Endothelial cell of umbilical vein (primary cell): ENCODE data around the gene FAM174B. TPM values are rescaled to one million over a fixed set of nuclear protein-coding genes. Genes with fewer than 3 reads are reported as not detected.

Experiments used
- BruUV-seq: library from RNA; stranded (reverse); fragments of 400-500 nt; replicated peaks from 2 replicates; lab custom pipeline; 2021; lab: Mats Ljungman, UMichigan
- CTCF ChIA-PET: fragments of 300-600, 350-600 bp; sonication (Branson Sonifier 250); formaldehyde crosslinking; loops from one replicate; lab custom pipeline; 2021; ENCODE audit warnings: antibody characterized with exemption, inconsistent platforms; lab: Charles Lee
- POLR2A ChIA-PET: fragments of 300-600, 350-600 bp; sonication (Branson Sonifier 250); formaldehyde crosslinking; loops from one replicate; lab custom pipeline; 2021; ENCODE audit warnings: antibody characterized with exemption, inconsistent platforms; lab: Charles Lee
- DNase-seq: peaks from one replicate; pipeline ENCODE4 v3.0.0-alpha.2; 2011; ENCODE audit warnings: low read depth, low spot score
- FAIRE-seq: peaks from 2 replicates; lab custom pipeline; 2011; peaks lifted over from hg19 to GRCh38; lab: Jason Lieb, UNC
- H2AFZ ChIP-seq: 2 replicates; pipeline ENCODE4 v1.6.0; 2012; ENCODE audit warnings: low read depth, low read length, control low read depth, inconsistent platforms
- H3K27ac ChIP-seq: 2 replicates; pipeline ENCODE4 v1.5.1; 2011; ENCODE audit warnings: low read depth, mild to moderate bottlenecking, control low read depth, low read length, moderate library complexity; ENCODE audit not compliant: insufficient read depth
- H3K27me3 ChIP-seq, 2 experiments: 2 replicates each; pipeline versions ENCODE4 v1.6.0 to v1.6.1; 2011; ENCODE audit warnings: low read length in 2 of 2, mixed read lengths in 1 of 2; ENCODE audit not compliant: control insufficient read depth in 2 of 2, insufficient read depth in 2 of 2
- H3K36me3 ChIP-seq, 2 experiments: 2 replicates in 1 of 2; 3 replicates in 1 of 2; pipeline ENCODE4 v1.5.1; 2011; ENCODE audit warnings: low read length in 2 of 2, mild to moderate bottlenecking in 1 of 2, moderate library complexity in 1 of 2; ENCODE audit not compliant: control insufficient read depth in 2 of 2, insufficient read depth in 2 of 2; ENCODE audit errors: extremely low read depth in 1 of 2
- H3K4me1 ChIP-seq: 3 replicates; pipeline ENCODE4 v1.5.1; 2011; ENCODE audit warnings: mild to moderate bottlenecking, low read length; ENCODE audit not compliant: control insufficient read depth, insufficient read depth; ENCODE audit errors: extremely low read depth
- H3K4me2 ChIP-seq: 2 replicates; pipeline ENCODE4 v1.6.1; 2011; ENCODE audit warnings: low read length, control low read depth, mixed read lengths; ENCODE audit not compliant: insufficient read depth
- H3K4me3 ChIP-seq, 3 experiments: fragments of 200-600 bp in 1 of 3; sonication (generic), shearing (Covaris generic) in 1 of 3; replicated peaks in 1 of 3; 2 replicates each; pipeline ENCODE4 v1.5.1; 2011 to 2016; ENCODE audit warnings: control low read depth in 3 of 3, low read length in 3 of 3, mild to moderate bottlenecking in 2 of 3, inconsistent platforms in 1 of 3, low read depth in 1 of 3, moderate library complexity in 1 of 3; ENCODE audit not compliant: insufficient read depth in 1 of 3
- H3K79me2 ChIP-seq: 2 replicates; pipeline ENCODE4 v1.6.0; 2012; ENCODE audit warnings: low read length, inconsistent platforms; ENCODE audit not compliant: control insufficient read depth, insufficient read depth
- H3K9ac ChIP-seq: replicated peaks from 2 replicates; pipeline ENCODE3; 2011; ENCODE audit warnings: low read length, control low read depth; ENCODE audit not compliant: insufficient read depth; ENCODE audit errors: extremely low read depth
- H3K9me1 ChIP-seq: replicated peaks from 3 replicates; pipeline ENCODE4 v1.6.0; 2011; ENCODE audit warnings: mild to moderate bottlenecking, low read length; ENCODE audit not compliant: control insufficient read depth, insufficient read depth; ENCODE audit errors: extremely low read depth
- H3K9me3 ChIP-seq: replicated peaks from 2 replicates; pipeline ENCODE4 v1.5.1; 2012; ENCODE audit warnings: low read length, inconsistent platforms; ENCODE audit not compliant: control insufficient read depth, insufficient read depth
- H4K20me1 ChIP-seq: replicated peaks from 2 replicates; pipeline ENCODE3; 2011; ENCODE audit warnings: mild to moderate bottlenecking, low read length; ENCODE audit not compliant: control insufficient read depth, insufficient read depth; ENCODE audit errors: extremely low read depth
- EZH2 ChIP-seq: IDR thresholded peaks from 2 replicates; pipeline ENCODE4 v1.6.1; 2012; ENCODE audit warnings: borderline replicate concordance, low read depth, mild to moderate bottlenecking, moderate library complexity, low read length, inconsistent platforms; ENCODE audit not compliant: severe bottlenecking
- FOS ChIP-seq: IDR thresholded peaks from 2 replicates; pipeline ENCODE4 v1.6.1; 2011; ENCODE audit warnings: mild to moderate bottlenecking, low read length, moderate library complexity, borderline replicate concordance; ENCODE audit not compliant: insufficient read depth
- GATA2 ChIP-seq: IDR thresholded peaks from 2 replicates; pipeline ENCODE4 v1.7.0; 2011; ENCODE audit warnings: low read depth, mild to moderate bottlenecking, moderate library complexity, mixed read lengths, low read length; ENCODE audit not compliant: insufficient read length, insufficient read depth
- JUN ChIP-seq: IDR thresholded peaks from 2 replicates; pipeline ENCODE4 v1.6.1; 2011; ENCODE audit warnings: borderline replicate concordance, low read depth; ENCODE audit not compliant: insufficient read length, insufficient read depth
- MYC ChIP-seq: IDR thresholded peaks from one replicate; pipeline ENCODE4 v1.6.1; 2011; ENCODE audit warnings: mild to moderate bottlenecking, low read depth, low read length
- POLR2A ChIP-seq: IDR thresholded peaks from 2 replicates; pipeline ENCODE4 v1.6.1; 2012; ENCODE audit warnings: low read depth, mild to moderate bottlenecking, control low read depth, low read length
- POLR2AphosphoS5 ChIP-seq: IDR thresholded peaks from 2 replicates; pipeline ENCODE4 v1.6.1; 2012; ENCODE audit warnings: low read depth, mild to moderate bottlenecking, control low read depth, low read length, moderate library complexity; ENCODE audit not compliant: insufficient read depth
- dilution Hi-C: fragments of 300-500 bp; cut with MboI; formaldehyde crosslinking; loops from one replicate; pipeline ENCODE4 v1.15.0; 2019; ENCODE audit warnings: low sequenced_read_pairs; ENCODE audit not compliant: extremely low pct_ligation_motif_present
- intact Hi-C: fragments of 100-400 bp; cut with micrococcal nuclease; formaldehyde crosslinking; loops from one replicate; pipeline ENCODE4 v1.10.0; 2022
- polyA plus RNA-seq, 4 experiments: library from polyadenylated mRNA; depleted of rRNA in 3 of 4; stranded (reverse) in 3 of 4; unstranded in 1 of 4; fragments of >200 nt; gene quantifications; 2 replicates each; pipeline versions ENCODE4 v1.2.1 to v1.2.3, GENCODE V29; 2011 to 2012; ENCODE audit warnings: missing spikeins in 1 of 4
- total RNA-seq: library from RNA; stranded (reverse); gene quantifications from 2 replicates; pipeline ENCODE4 v1.2.3, GENCODE V29; 2021
- TF ChIP-seq, protein P1 (sequence below): IDR thresholded peaks from 2 replicates; pipeline ENCODE4 v1.6.1; 2011; ENCODE audit not compliant: insufficient read depth, insufficient read length
- TF ChIP-seq, protein P2 (sequence below), 2 donors: IDR thresholded peaks; 1 replicate in 1 of 2; 2 replicates in 1 of 2; pipeline ENCODE4 v1.5.1; 2011; ENCODE audit warnings: low read length in 2 of 2, mild to moderate bottlenecking in 2 of 2, moderate library complexity in 2 of 2, control low read depth in 1 of 2, inconsistent platforms in 1 of 2, low read depth in 1 of 2; ENCODE audit not compliant: insufficient read depth in 1 of 2; ENCODE audit errors: extremely low read depth in 1 of 2

Gene FAM174B
- total and polyA plus RNA-seq, 2 donors (not counting 3 experiments of a cell fraction or from before 2014, with no cell fraction given), result 25.9 to 30.2 TPM

DNA sequence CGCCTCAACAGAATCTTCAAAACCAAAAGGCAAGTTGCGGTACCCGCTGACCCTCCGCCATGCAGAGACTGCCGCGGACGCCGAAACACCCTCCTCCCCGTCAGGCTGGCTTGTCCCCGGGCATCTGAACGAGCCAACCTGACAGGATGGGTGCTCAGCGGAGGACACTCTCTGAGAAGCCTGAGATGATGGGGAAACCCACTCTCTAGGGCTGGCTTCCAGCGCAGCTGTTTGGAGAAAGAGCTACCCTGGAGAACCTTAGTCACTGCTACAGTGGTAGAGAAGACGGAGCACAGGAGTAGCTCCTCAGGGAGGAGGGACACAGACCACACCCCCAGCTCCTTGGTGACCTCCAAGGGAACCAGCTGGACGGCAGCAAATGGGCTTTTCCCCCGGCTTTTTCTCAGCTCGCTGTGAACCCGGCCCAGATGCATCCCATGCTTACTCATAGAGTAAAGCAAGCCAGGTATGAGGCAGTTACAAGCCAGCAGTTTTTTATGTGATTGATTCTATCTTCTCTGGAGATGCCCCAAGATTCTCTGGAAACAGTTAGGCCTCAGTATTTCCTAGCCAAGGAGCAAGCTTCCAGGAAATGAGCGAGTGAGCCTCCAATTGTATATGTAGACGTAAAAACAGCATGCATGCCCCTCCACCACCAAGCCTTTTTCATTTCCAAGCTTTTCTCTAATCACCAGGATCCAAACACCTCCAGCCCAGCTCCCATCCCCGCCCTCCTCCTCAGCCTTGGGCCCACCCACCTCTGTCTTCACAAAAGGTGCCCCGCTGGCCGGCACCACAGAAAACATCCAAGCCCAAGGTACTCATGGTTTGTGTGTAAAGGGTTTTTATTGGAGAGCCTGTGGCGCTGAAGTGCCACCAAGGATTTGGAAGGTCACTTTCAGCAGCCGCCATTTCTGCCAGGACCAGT lies 38.7 kb downstream of the FAM174B start:
- peaks cover 29% of the 10 kb centered on the region for H3K4me1 ChIP-seq
- FAIRE-seq (no peak), DNase-seq (peak; percentile 84)
- H3K27ac ChIP-seq, result peak overlapping the region; percentile 72
- H2AFZ ChIP-seq, result no peak overlapping the region
- H3K79me2 ChIP-seq, result peaks cover 12% of the 10 kb centered on the region
- ChIA-PET CTCF (interaction anchor here (0.6 to 6.1 kb wide), 12 partner anchors 9 to 520 kb away, joined by 3 to 39 read pairs (median 4); no protein-coding TSS in a partner anchor), POLR2A (interaction anchor here (0.7 to 1.4 kb wide), 2 partner anchors 8 to 92 kb away, joined by 3 to 8 read pairs; no protein-coding TSS in a partner anchor)
- no peaks in the 10 kb centered on the region for H3K9me3 ChIP-seq
- H3K27me3 ChIP-seq, result no peaks in the 10 kb centered on the region
- dilution Hi-C loops, result no loop called here
- no TSS peak for BruUV-seq
- intact Hi-C loops, result loop anchor here (1.0 to 10.0 kb wide), 7 partner anchors 8 to 522 kb away; no protein-coding TSS in a partner anchor
- peak overlapping the region; percentile 26 for H3K4me2 ChIP-seq
- no peaks in the 10 kb centered on the region for H3K9me1 ChIP-seq
- H3K9ac ChIP-seq, result peak overlapping the region; percentile 42
- peaks cover 0 to 2% of the 10 kb centered on the region in 2 experiments for H3K36me3 ChIP-seq
- H3K4me3 ChIP-seq, result no peak overlapping the region
- TF ChIP-seq POLR2AphosphoS5 (no peak), EZH2 (no peak), GATA2 (no peak), MYC (no peak), POLR2A (no peak), FOS (no peak), JUN (no peak)
- TF ChIP-seq, protein P1, sequence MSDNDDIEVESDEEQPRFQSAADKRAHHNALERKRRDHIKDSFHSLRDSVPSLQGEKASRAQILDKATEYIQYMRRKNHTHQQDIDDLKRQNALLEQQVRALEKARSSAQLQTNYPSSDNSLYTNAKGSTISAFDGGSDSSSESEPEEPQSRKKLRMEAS, result no peak
- TF ChIP-seq, protein P2, sequence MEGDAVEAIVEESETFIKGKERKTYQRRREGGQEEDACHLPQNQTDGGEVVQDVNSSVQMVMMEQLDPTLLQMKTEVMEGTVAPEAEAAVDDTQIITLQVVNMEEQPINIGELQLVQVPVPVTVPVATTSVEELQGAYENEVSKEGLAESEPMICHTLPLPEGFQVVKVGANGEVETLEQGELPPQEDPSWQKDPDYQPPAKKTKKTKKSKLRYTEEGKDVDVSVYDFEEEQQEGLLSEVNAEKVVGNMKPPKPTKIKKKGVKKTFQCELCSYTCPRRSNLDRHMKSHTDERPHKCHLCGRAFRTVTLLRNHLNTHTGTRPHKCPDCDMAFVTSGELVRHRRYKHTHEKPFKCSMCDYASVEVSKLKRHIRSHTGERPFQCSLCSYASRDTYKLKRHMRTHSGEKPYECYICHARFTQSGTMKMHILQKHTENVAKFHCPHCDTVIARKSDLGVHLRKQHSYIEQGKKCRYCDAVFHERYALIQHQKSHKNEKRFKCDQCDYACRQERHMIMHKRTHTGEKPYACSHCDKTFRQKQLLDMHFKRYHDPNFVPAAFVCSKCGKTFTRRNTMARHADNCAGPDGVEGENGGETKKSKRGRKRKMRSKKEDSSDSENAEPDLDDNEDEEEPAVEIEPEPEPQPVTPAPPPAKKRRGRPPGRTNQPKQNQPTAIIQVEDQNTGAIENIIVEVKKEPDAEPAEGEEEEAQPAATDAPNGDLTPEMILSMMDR (IDR thresholded peaks at IDR 0.05; ENCODE audit: extremely low read depth in 1 of 2, insufficient read depth in 1 of 2, low read depth in 1 of 2, low read length in 2 of 2), result no peak
- no peaks in the 10 kb centered on the region for H4K20me1 ChIP-seq
